Mucosa of stomach (tissue), 1 donor: ENCODE measurements around the gene THAP12.
A peak's percentile ranks its signal among the peaks of the same experiment; 100 is the strongest.
"Not testable (repeated sequence)": the region's sequence is repeated elsewhere in the genome, so short reads cannot be mapped to it uniquely, and the experiment has no call there.

ENCODE experiments used
- H3K27me3 ChIP-seq: one replicate; pipeline ENCODE4 v1.7.0; 2013; ENCODE audit warnings: mild to moderate bottlenecking, low read length; ENCODE audit not compliant: control insufficient read depth, insufficient read depth
- H3K36me3 ChIP-seq: one replicate; pipeline ENCODE4 v1.7.0; 2013; ENCODE audit warnings: low read length; ENCODE audit not compliant: control insufficient read depth, insufficient read depth
- H3K4me1 ChIP-seq: one replicate; pipeline ENCODE4 v1.7.0; 2013; ENCODE audit warnings: mild to moderate bottlenecking, low read length; ENCODE audit not compliant: control insufficient read depth, insufficient read depth
- H3K4me3 ChIP-seq: one replicate; pipeline ENCODE4 v1.7.0; 2013; ENCODE audit warnings: low read length
- H3K9ac ChIP-seq: one replicate; pipeline ENCODE4 v1.7.0; 2013; ENCODE audit warnings: mild to moderate bottlenecking, low read length, moderate library complexity
- H3K9me3 ChIP-seq: one replicate; pipeline ENCODE4 v1.7.0; 2013; ENCODE audit warnings: mild to moderate bottlenecking, low read length, moderate library complexity; ENCODE audit not compliant: control insufficient read depth
- donor health status: Pancreatic carcinoma.

THAP12 gene

GRCh38 chr11:76380977-76381719 lies at the start of gene THAP12, which contains the start of gene GVQW3:
Gene THAP12, minus strand, starts transcription at chr11:76381132. Its CDS starts 296 bp downstream, at chr11:76380836.
Gene GVQW3, plus strand, starts transcription at chr11:76381323. Its CDS starts 506 bp downstream, at chr11:76381829.
- Histone ChIP-seq H3K36me3 (no peaks in the 10 kb centered on the region), H3K9ac (peak within 1 kb of the TSS; percentile 45), H3K4me3 (peak within 1 kb of the TSS; percentile 32), H3K4me1 (peaks cover 21% of the 10 kb centered on the region), H3K27me3 (no peaks in the 10 kb centered on the region), H3K9me3 (no peaks in the 10 kb centered on the region)

DNA sequence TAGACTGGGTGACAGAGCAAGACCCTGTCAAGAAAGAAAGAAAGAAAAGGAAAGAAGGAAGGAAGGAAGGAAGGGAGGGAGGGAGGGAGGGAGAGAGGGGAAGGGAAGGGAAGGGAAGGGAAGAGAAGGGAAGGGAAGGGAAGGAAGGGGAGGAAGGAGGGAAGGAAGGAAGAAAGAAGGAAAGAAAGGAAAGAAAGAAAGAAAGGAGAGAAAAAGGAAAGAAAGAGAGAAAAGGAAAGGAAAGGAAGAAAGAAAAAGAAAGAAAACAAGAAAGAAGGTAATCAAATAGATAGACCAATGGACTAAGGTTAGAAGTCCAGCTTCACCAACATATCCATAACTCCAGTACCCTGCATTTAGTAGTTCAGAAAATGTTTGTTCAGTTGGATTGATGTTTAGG lies 45.7 kb upstream of the THAP12 start:
- no peaks in the 10 kb centered on the region for H3K36me3 ChIP-seq
- H3K4me1 ChIP-seq: no peaks in the 10 kb centered on the region
- peaks cover 5% of the 10 kb centered on the region for H3K27me3 ChIP-seq
- no peaks in the 10 kb centered on the region for H3K9me3 ChIP-seq
- no peak overlapping the region for H3K4me3 ChIP-seq
- H3K9ac ChIP-seq: no peak overlapping the region

- Histone ChIP-seq H3K36me3 (no peaks in the 10 kb centered on the region), H3K4me3 (no peak overlapping the region), H3K27me3 (peaks cover 5% of the 10 kb centered on the region), H3K4me1 (no peaks in the 10 kb centered on the region), H3K9ac (no peak overlapping the region), H3K9me3 (no peaks in the 10 kb centered on the region)
Observed at GRCh38 chr11:76424891-76425290, 44.0 kb upstream of the THAP12 start.

- H3K4me3 ChIP-seq: no peak overlapping the region
- no peak overlapping the region for H3K9ac ChIP-seq
- peaks cover 5% of the 10 kb centered on the region for H3K27me3 ChIP-seq
- H3K9me3 ChIP-seq: no peaks in the 10 kb centered on the region
- no peaks in the 10 kb centered on the region for H3K36me3 ChIP-seq
- no peaks in the 10 kb centered on the region for H3K4me1 ChIP-seq
Observed at GRCh38 chr11:76424379-76424778, 43.4 kb upstream of the THAP12 start.

DNA sequence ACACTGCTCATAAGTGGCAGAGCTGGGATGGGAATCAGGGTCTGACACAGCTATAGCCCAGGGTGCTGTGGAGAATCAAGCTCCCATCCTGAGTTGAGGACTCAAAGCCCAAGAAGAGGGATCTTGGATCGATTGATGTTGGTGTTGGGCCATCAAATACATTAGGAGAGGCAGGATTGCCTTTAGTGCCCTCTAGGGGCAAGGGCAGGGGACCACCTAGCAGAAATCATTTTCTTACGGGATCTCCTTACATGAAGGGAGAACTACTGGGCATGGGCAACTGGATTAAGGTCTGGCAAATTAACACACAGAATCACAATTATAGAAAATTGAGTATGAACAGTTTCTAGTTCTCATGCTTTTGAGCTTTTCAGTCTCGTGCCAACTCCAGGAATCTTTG lies 39.0 kb upstream of the THAP12 start:
- H3K9ac ChIP-seq: no peak overlapping the region
- no peaks in the 10 kb centered on the region for H3K36me3 ChIP-seq
- H3K27me3 ChIP-seq: peaks cover 5% of the 10 kb centered on the region

DNA sequence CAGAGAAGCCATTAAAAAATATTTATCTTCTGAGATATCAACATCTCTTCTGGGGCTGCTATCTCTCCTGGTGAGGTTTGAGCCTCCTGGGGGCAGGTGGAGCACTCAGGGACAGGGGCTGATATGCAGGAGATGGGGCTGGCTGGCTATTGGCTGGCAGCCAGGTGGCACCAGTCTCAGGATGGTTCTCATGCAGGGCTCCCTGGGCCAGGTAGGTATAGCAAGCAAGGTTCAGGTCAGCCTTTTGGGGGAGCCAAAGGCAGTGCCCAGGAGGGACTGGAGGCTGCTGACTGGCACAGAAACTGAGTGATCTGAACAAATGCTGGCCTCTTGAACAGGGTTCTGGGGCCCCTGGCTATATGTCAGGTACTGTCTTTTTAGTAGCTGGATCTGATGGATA lies 34.1 kb upstream of the THAP12 start:
- no peaks in the 10 kb centered on the region for H3K27me3 ChIP-seq
- no peak overlapping the region for H3K9ac ChIP-seq
- no peak overlapping the region for H3K4me3 ChIP-seq
- H3K9me3 ChIP-seq: no peaks in the 10 kb centered on the region
- H3K36me3 ChIP-seq: no peaks in the 10 kb centered on the region
- H3K4me1 ChIP-seq: no peaks in the 10 kb centered on the region

More for the DNA sequence above, 39.0 kb upstream of the THAP12 start:
- Histone ChIP-seq H3K4me1 (no peaks in the 10 kb centered on the region), H3K4me3 (no peak overlapping the region), H3K9me3 (no peaks in the 10 kb centered on the region)

DNA sequence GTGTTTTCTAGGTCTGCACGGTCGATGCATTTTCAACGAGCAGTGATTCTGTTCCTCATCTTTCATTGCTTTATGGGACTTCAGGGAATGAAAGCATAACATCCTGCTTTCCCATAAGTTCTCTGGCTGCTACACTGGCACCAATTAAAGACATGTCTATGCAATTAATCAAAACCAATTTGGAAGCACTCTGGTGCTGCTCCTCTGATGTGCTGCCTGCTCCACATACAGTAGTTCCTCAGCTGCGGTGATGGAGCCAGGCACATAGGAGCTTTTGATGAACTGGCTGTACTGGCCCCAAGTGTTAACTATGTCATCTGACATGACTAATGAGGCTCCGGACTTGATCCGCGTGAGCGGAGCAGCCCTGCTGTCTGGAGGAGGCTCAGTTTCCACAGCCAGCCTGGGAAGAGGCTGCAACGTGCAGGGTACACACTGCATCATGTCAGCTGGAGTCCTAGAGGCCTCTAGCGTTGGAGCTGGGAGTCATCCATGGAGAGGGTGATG lies 30.0 kb upstream of the THAP12 start:
- no peaks in the 10 kb centered on the region for H3K27me3 ChIP-seq
- H3K9me3 ChIP-seq: no peaks in the 10 kb centered on the region
- H3K4me3 ChIP-seq: no peak overlapping the region
- no peaks in the 10 kb centered on the region for H3K36me3 ChIP-seq
- H3K4me1 ChIP-seq: no peaks in the 10 kb centered on the region
- no peak overlapping the region for H3K9ac ChIP-seq

DNA sequence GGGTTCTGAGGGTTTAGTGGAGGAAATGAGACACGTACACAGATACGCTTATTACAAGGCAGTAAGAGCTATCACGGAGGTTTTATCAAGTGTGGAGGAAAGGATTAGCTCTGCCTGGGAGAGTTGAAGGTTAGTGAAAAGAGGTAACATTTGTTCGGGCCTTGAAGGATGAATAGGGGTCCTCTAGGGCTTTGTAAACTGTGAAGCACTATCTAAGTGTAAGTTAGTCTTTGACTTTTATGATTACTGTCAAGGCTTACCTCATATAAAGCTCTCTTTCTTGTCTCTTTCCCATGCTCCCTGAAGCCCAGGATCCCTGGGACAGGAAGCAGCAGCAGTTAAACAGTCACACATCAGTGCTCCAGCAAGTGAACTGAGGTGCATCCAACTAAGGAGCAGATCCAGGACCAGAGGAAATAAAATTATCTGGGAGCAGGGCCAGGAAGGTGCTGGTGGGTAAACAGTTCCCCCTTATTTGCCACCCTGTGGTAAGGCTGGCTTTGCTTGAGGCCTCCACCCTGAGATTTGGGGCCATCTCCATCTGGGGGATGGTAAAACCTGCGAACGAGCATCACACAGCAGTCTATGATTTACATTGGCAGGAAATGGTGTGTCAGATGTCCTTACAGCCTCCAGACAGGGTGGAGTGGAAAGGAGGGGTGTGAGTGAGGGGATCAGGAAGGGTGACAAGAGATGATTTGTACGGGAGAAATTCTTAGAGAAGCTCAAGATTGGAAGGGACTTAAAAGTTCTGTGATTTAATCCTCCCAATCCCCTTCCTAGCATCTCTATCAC lies 27.4 kb upstream of the THAP12 start:
- no peaks in the 10 kb centered on the region for H3K9me3 ChIP-seq
- H3K4me3 ChIP-seq: no peak overlapping the region
- no peaks in the 10 kb centered on the region for H3K27me3 ChIP-seq
- no peaks in the 10 kb centered on the region for H3K36me3 ChIP-seq
- no peaks in the 10 kb centered on the region for H3K4me1 ChIP-seq
- no peak overlapping the region for H3K9ac ChIP-seq

GRCh38 chr11:76406359-76406758 lies 25.4 kb upstream of the THAP12 start:
- Histone ChIP-seq H3K27me3 (no peaks in the 10 kb centered on the region), H3K9me3 (no peaks in the 10 kb centered on the region), H3K36me3 (no peaks in the 10 kb centered on the region), H3K4me1 (no peaks in the 10 kb centered on the region), H3K4me3 (no peak overlapping the region), H3K9ac (no peak overlapping the region)

GRCh38 chr11:76401484-76401883 lies 20.6 kb upstream of the THAP12 start:
- not testable (repeated sequence) for H3K4me3 ChIP-seq, H3K9ac ChIP-seq, H3K4me1 ChIP-seq, H3K36me3 ChIP-seq, H3K9me3 ChIP-seq, H3K27me3 ChIP-seq

DNA sequence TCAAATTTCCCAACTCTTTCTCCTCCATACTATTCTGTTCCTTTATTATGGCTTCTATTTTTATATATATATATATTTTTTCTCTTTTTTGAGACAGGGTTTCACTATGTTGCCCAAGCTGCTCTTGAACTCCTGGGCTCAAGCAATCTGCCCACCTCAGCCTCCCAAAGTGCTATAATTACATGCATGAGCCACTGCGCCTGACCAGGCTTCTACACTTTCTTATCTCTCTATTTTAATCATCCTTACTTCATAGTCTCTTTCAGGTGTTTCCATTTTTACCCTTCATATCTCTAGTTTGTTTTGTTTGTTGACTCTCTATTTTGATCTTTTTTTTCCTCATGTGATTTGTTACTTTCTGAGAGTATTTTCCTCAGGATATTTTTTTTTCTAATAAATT lies 20.0 kb upstream of the THAP12 start:
- no peaks in the 10 kb centered on the region for H3K36me3 ChIP-seq
- no peaks in the 10 kb centered on the region for H3K9me3 ChIP-seq
- no peak overlapping the region for H3K9ac ChIP-seq
- no peaks in the 10 kb centered on the region for H3K27me3 ChIP-seq
- no peak overlapping the region for H3K4me3 ChIP-seq
- H3K4me1 ChIP-seq: no peaks in the 10 kb centered on the region

GRCh38 chr11:76397383-76397782 lies 16.5 kb upstream of the THAP12 start:
- H3K36me3 ChIP-seq: no peaks in the 10 kb centered on the region
- no peaks in the 10 kb centered on the region for H3K27me3 ChIP-seq
- no peak overlapping the region for H3K9ac ChIP-seq
- no peaks in the 10 kb centered on the region for H3K4me1 ChIP-seq
- H3K4me3 ChIP-seq: no peak overlapping the region
- H3K9me3 ChIP-seq: no peaks in the 10 kb centered on the region
